GM12892 (cell line): ENCODE measurements around the gene RPE65.

Source experiments
- POLR2A ChIP-seq: IDR thresholded peaks from 2 replicates; pipeline ENCODE4 v1.6.1; 2011; ENCODE audit warnings: low read depth, low read length, control low read depth
- POLR2AphosphoS5 ChIP-seq: IDR thresholded peaks from 2 replicates; pipeline ENCODE4 v1.6.1; 2011; ENCODE audit warnings: low read depth, low read length, control low read depth
- TAF1 ChIP-seq: IDR thresholded peaks from 2 replicates; pipeline ENCODE4 v1.6.1; 2011; ENCODE audit warnings: low read depth, mild to moderate bottlenecking, control low read depth, low read length, borderline replicate concordance

DNA sequence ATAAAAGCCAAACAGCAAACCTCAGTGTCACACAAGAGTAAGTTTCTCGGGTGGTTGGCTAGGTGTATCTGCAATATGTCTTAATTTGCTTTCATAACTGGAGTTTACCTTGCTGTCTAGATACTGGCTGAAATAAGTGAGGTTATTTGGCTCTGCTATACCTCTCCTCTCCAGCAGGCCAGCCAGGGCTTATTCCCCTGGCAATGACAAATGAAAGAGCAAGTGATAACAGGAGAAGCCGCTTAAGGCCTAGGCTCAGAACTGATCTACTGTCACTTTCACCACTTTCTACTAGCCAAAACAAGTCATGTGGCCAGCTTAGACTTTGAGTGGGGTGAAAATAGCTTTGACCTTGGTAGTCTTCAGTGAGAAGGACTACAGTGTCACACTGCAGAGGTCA is 4.8 kb upstream of the RPE65 start:
- TF ChIP-seq POLR2A, result no peak
- no peak for TF ChIP-seq TAF1
- TF ChIP-seq POLR2AphosphoS5, result no peak
